HG03097 (cell line): Measurements from ENCODE around the gene ST3GAL4.

ENCODE experiments used
- ATAC-seq: cut with Tn5 transposase; IDR thresholded peaks from one replicate; pipeline ENCODE4 v1.9.1; 2021; ENCODE audit not compliant: unreplicated experiment, low FRiP score

Gene ST3GAL4

GRCh38 chr11:126403022-126403581, 47.6 kb downstream of the ST3GAL4 start:
- no peak for ATAC-seq

GRCh38 chr11:126403658-126404057, 48.2 kb downstream of the ST3GAL4 start:
- peak; percentile 73 for ATAC-seq

GRCh38 chr11:126404367-126404766, 48.9 kb downstream of the ST3GAL4 start:
- no peak for ATAC-seq

DNA sequence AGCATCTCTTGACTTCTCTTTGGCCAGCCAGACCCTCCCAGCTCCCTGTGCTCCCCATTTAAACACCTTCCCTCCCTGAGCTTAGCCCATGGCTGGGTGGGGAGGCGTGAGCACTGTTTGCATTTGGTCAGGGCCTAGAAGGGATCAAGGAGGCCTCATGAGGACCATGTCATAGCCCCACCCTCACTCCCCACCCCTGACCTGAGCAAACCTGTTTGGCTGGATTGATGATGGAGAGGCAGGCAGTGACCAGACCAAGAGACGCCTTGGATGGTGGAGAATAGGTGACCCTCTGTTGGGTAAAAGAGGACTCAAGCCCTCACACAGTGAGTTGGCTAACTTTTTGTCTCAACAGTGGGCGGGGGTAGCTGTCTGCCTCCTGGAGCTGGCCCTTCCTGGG, 49.9 kb downstream of the ST3GAL4 start:
- ATAC-seq: no peak

DNA sequence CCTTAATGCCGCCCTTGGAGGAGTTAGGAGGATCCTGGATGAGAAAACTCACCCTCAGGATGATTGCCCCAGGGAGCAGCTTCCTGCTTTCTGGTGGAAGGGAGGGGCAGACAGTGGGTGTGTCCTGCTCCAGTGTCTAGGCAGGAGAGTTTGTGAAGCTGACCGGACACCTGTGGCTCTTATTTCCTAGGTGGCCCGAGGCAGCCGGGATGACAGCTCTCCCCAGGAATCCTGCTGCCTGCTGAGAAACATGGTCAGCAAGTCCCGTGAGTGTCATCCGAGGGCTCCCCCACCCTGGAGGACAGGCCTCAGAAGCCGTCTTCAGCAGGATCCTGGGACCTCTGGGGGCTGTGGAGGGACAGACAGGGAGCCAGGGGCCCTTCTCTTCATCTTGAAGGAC, 50.4 kb downstream of the ST3GAL4 start:
- no peak for ATAC-seq

DNA sequence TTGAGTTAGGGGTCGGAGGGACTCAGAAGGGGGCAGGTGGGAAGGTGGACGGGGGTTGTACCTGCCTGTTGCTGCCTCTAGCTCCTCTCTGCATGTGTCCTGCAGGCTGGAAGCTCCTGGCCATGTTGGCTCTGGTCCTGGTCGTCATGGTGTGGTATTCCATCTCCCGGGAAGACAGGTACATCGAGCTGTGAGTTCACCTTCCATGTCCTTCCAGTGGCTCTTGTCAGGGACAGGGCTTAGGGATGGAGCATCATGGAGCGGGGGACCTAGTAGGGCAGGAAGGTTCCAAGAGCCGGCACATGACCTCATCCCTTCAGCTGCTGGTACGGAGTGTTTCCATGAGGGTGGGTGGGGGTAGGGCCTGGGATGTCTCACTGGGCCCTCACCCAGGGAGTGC, 50.9 kb downstream of the ST3GAL4 start:
- no peak for ATAC-seq

GRCh38 chr11:126407101-126407521, 51.6 kb downstream of the ST3GAL4 start:
- no peak for ATAC-seq

DNA sequence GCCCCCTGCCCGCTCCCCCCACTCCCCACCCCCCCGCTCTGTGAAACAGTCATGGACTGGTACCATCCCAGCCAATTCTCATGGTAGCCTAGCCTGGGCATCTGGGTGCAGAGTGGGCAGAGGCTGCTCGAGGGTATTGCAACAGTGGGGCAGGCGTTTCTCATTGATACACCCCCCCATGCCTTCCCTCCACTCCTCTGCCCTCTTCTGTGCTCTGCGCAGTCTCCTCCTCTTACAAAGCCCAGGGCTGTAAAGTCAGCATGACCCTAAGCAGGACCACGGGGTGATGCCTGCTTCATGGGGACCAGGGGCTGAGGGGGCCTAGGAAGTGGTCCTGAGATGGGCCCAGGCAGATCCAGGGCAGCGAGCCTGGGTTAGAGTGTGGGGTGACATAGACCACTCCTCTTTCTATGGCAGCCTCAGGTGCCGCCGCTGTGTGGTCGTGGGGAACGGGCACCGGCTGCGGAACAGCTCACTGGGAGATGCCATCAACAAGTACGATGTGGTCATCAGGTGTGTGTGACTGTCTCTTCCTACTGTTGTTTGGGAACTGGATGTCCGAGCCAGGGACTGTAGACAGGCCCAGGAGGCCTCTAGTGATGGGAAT, 52.3 kb downstream of the ST3GAL4 start:
- no peak for ATAC-seq

- ATAC-seq: no peak
Observed at GRCh38 chr11:126408496-126408895, 53.0 kb downstream of the ST3GAL4 start.

GRCh38 chr11:126408901-126409619, 53.6 kb downstream of the ST3GAL4 start:
- ATAC-seq: no peak

DNA sequence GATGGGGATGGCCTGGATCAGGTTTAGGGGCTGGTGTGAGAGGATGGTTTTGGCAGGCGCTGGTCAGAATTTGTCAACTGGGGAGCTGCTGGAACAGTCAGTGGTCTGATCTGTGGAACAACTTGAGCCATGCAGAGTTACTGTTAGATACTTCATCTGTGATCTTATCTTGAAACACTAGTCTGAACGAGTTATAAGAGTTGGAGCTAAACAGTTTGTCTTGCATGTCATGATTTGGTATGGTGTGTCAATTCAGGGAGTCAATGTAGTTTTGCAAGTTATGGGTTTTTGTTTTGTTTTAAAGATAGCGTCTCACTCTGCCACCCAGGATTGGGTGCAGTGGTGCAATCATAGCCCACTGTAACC, 54.1 kb downstream of the ST3GAL4 start:
- no peak for ATAC-seq

GRCh38 chr11:126410649-126411048, 55.2 kb downstream of the ST3GAL4 start:
- no peak for ATAC-seq

DNA sequence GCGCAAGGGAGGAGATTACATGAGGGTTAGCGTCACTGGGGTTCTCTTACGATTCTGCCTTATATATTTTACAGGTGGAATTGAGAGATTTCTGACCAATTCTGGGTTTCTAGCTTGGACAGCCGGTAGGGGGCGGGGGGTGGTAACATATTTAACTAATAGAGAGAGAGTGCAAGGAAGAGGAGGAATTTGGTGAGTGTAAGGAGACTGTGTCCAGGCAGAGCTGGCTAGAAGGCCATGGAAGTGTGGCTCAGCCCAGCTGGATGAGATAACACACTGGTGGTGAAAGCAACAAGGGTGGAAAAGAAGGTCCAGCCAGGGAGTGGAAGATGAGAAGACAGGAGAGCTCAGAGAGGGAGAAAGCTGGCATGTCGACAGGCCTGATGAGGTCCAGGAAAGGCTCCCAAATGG, 56.5 kb downstream of the ST3GAL4 start:
- ATAC-seq: no peak

DNA sequence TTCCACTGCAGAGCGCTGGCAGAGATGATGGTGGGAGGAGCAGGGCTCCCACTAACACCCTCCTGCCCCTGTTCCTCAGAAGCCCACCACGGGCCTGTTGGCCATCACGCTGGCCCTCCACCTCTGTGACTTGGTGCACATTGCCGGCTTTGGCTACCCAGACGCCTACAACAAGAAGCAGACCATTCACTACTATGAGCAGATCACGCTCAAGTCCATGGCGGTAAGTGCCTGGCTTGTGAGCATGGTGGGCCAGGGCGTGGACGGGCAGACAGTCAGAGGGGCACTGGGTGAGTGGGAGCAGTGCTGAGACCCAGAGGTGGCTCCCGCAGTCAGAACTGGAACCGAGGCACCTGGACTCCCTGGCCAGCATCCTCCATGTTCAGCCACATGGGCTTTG, 57.9 kb downstream of the ST3GAL4 start:
- no peak for ATAC-seq

GRCh38 chr11:126413843-126414405, 58.4 kb downstream of the ST3GAL4 start:
- no peak for ATAC-seq

DNA sequence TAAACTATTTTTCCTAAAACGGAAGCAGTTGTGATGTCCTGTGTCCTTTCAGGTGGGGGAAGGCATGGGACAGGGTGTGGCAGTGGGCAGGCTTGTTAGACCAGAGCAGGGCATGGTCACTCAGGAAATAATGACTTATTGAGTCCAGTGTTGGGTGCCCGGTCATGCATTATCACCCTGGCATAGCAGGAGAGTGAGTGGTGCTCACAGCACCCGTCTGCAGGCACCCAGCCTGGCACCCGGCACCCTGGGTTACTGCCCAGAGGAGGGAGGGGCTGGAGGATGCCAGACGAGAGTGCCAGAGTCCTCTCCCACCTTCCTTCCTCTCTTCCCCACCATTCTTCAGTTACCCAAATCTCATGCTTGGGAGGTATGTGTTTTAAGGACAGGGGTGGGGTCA, 59.1 kb downstream of the ST3GAL4 start:
- no peak for ATAC-seq

GRCh38 chr11:126415128-126415527, 59.6 kb downstream of the ST3GAL4 start:
- no peak for ATAC-seq

GRCh38 chr11:126415669-126416420, 60.4 kb downstream of the ST3GAL4 start:
- no peak for ATAC-seq

DNA sequence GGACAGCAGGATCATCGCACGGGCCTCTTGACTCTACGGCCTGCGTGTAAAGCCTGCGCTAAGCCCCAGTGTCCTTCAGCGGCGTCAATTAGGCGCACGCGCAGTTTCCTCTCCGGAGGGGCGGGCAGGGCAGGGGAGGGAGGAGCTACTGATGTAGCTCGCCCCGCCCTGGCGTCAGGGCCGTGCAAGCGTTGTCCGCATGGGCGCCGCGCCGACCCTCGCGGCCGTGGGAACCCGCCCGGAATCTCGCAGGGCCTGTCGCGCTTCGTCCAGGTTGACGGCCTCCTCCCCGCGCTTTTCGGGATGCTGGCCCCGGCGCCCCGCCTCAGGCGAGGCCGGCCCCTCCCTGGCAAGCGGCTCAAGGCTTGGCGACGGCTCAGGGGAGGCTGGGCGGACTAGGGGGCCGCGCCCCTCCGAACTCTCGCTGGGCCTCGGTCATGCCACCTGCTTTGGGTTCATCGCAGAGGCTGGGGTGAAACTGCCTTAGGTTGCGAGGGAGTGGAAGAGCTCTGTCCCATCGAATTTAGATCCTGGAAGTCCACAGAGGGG, 61.1 kb downstream of the ST3GAL4 start:
- ATAC-seq: peak; percentile 77

GRCh38 chr11:126417091-126417862, 61.8 kb downstream of the ST3GAL4 start:
- no peak for ATAC-seq
